ENCODE data around the gene TAPBP.

TAPBP gene

GRCh38 chr6:33315793-33316602 lies 2.1 kb upstream of the TAPBP start:
- Histone ChIP-seq H3K4me1 (ENCODE audit: insufficient read depth, low read length) (peaks cover 70% of the 10 kb centered on the region), H3K9me3 (ENCODE audit: insufficient read depth, low read length, severe bottlenecking) (no peaks in the 10 kb centered on the region), H3K27me3 (ENCODE audit: insufficient read depth, low read length, poor library complexity) (no peaks in the 10 kb centered on the region), H4K20me1 (ENCODE audit: insufficient read depth, low read length) (peaks cover 20% of the 10 kb centered on the region), H3K36me3 (ENCODE audit: insufficient read depth, low read length) (peaks cover 40% of the 10 kb centered on the region), H3K4me3 (ENCODE audit: low read depth in 1 of 2, low read length in 2 of 2) (no peak overlapping the region), H3K4me2 (ENCODE audit: insufficient read depth, low read length) (peak overlapping the region; percentile 75; the same call in 1 of the 2 replicates), H3K9ac (ENCODE audit: low read depth, low read length) (no peak overlapping the region), H2AFZ (ENCODE audit: low read depth, low read length) (no peak overlapping the region), H3K27ac (ENCODE audit: low read length) (no peak overlapping the region; the same call in 1 of the 2 replicates), H3K79me2 (ENCODE audit: insufficient read depth, low read length) (peaks cover 66% of the 10 kb centered on the region)
- DNase-seq (no peak), ATAC-seq (ENCODE audit: insufficient read depth, low read depth) (no peak)
- no peak for TF ChIP-seq CTCF (IDR thresholded peaks at IDR 0.05; ENCODE audit: borderline replicate concordance, extremely low read depth, low read length, poor library complexity, severe bottlenecking)
- TF ChIP-seq EZH2 (IDR thresholded peaks at IDR 0.05; ENCODE audit: borderline replicate concordance, low read depth, low read length, severe bottlenecking), result no peak

DNA sequence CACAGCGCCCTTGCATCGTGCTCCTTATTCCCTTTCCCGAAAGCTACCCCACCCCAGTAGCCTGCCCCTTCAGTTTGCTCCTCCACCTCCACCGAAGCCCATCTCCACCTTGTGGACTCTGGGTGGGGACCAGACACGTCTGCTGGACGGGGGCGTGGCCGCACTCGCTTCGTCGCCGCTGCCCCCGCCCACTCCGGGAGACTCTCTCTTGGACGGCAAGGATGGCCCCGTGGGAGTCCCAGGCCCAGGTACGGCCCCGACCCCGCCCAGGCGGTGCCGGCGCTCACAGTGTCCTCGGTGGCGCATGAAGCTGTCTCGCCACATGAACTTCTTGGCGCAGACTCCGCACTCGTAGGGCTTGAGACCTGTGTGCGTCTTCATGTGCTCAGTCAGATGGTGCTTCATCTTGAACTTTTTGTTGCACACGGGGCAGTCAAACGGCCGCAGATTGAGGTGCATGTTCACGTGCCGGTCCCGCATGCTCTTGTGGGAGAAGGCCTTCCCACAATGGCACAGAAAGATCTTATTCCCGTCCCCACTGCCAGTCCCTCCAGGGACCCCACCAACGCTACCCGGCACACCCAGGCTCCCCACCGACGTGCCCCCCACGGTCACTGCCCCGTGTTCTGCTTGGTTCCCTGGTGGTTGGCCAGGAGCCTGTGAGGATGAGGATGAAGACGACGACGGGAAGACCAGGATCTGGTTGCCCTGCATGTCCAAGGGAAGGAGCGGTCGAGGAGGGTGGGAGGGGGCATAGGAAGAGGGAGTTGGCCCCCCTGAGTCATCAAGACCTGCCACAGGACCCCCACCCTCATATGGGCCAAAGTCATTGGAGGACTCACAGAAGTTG lies 1.3 kb upstream of the TAPBP start:
- Histone ChIP-seq H4K20me1 (ENCODE audit: insufficient read depth, low read length) (peaks cover 13% of the 10 kb centered on the region), H2AFZ (ENCODE audit: low read depth, low read length) (no peak overlapping the region), H3K9me3 (ENCODE audit: insufficient read depth, low read length, severe bottlenecking) (no peaks in the 10 kb centered on the region), H3K9ac (ENCODE audit: low read depth, low read length) (peak overlapping the region; percentile 85), H3K27me3 (ENCODE audit: insufficient read depth, low read length, poor library complexity) (no peaks in the 10 kb centered on the region), H3K36me3 (ENCODE audit: insufficient read depth, low read length) (peaks cover 38% of the 10 kb centered on the region), H3K79me2 (ENCODE audit: insufficient read depth, low read length) (peaks cover 66% of the 10 kb centered on the region), H3K4me2 (ENCODE audit: insufficient read depth, low read length) (peak overlapping the region; percentile 97), H3K4me3 (ENCODE audit: low read depth in 1 of 2, low read length in 2 of 2) (peak overlapping the region in 1 of 2 experiments; percentile 78; a peak in 1 of 4 replicates), H3K4me1 (ENCODE audit: insufficient read depth, low read length) (peaks cover 61% of the 10 kb centered on the region), H3K27ac (ENCODE audit: low read length) (peak overlapping the region; percentile 91)
- TF ChIP-seq CTCF (IDR thresholded peaks at IDR 0.05; ENCODE audit: borderline replicate concordance, extremely low read depth, low read length, poor library complexity, severe bottlenecking) (no peak), EZH2 (IDR thresholded peaks at IDR 0.05; ENCODE audit: borderline replicate concordance, low read depth, low read length, severe bottlenecking) (no peak)
- ATAC-seq (ENCODE audit: insufficient read depth, low read depth), result no peak
- no peak for DNase-seq

- Histone ChIP-seq H2AFZ (ENCODE audit: low read depth, low read length) (peak overlapping the region; percentile 85), H3K36me3 (ENCODE audit: insufficient read depth, low read length) (peaks cover 31% of the 10 kb centered on the region), H3K4me2 (ENCODE audit: insufficient read depth, low read length) (peak overlapping the region; percentile 97), H3K4me1 (ENCODE audit: insufficient read depth, low read length) (peaks cover 55% of the 10 kb centered on the region), H3K27me3 (ENCODE audit: insufficient read depth, low read length, poor library complexity) (no peaks in the 10 kb centered on the region), H4K20me1 (ENCODE audit: insufficient read depth, low read length) (peaks cover 13% of the 10 kb centered on the region), H3K27ac (ENCODE audit: low read length) (peak overlapping the region; percentile 91), H3K9ac (ENCODE audit: low read depth, low read length) (peak overlapping the region; percentile 85), H3K4me3 (ENCODE audit: low read depth in 1 of 2, low read length in 2 of 2) (peak overlapping the region; percentile 62 to 78; a peak in 3 of 4 replicates), H3K79me2 (ENCODE audit: insufficient read depth, low read length) (peaks cover 64% of the 10 kb centered on the region), H3K9me3 (ENCODE audit: insufficient read depth, low read length, severe bottlenecking) (no peaks in the 10 kb centered on the region)
- TF ChIP-seq CTCF (IDR thresholded peaks at IDR 0.05; ENCODE audit: borderline replicate concordance, extremely low read depth, low read length, poor library complexity, severe bottlenecking), result no peak
- no peak for TF ChIP-seq EZH2 (IDR thresholded peaks at IDR 0.05; ENCODE audit: borderline replicate concordance, low read depth, low read length, severe bottlenecking)
- ATAC-seq (ENCODE audit: insufficient read depth, low read depth) (peak; percentile 26), DNase-seq (peak; percentile 64)
Measured at GRCh38 chr6:33314515-33314942, 651 bp upstream of the TAPBP start.
